GM21717 (cell line): Measurements from ENCODE around the gene VPS37C.
"Not testable (repeated sequence)": the region's sequence is repeated elsewhere in the genome, so short reads cannot be mapped to it uniquely, and the experiment has no call there.

Source experiments
- ATAC-seq: cut with Tn5 transposase; IDR thresholded peaks from one replicate; pipeline ENCODE4 v1.9.1; 2021; ENCODE audit warnings: mild to moderate bottlenecking, moderate library complexity; ENCODE audit not compliant: unreplicated experiment

VPS37C gene

DNA sequence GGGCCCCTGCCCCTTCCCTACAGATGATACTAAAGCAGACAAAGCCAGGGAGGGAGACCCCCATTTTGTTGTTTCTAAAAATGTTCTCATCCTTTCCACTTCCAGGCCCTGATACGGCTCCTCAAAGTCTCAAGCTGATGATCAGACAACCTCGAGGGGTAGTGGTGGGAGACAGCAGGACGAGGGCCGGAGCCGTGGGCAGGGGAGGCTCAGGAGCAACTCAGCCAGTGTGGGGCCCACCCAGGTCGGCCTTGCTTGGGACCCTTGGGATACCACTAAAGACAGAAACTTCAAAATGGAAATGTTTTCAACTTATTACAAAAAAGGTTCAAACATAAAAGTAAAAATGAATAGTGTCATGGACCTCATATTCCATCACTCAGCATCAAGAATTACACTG is 15.2 kb upstream of the VPS37C start:
- ATAC-seq: no peak

DNA sequence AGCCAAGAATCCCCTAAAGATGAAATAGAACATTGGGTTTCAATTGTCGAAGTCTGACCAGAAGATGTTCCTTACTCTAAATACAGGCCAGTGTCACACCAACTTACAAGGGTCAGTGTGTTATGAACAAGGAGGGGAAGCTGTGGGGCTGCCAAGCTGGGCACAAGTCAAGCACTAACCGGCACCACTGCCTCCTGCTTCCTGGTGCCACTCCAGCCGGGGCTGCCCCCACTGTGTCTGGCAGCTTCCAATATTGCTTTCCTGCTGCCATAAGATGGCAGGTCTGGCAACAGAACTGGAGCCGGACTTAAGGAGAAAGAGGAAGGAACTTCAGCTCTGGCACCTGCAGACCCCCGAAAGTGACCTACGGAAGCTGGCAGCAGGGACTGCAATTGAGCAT is 13.7 kb upstream of the VPS37C start:
- no peak for ATAC-seq

DNA sequence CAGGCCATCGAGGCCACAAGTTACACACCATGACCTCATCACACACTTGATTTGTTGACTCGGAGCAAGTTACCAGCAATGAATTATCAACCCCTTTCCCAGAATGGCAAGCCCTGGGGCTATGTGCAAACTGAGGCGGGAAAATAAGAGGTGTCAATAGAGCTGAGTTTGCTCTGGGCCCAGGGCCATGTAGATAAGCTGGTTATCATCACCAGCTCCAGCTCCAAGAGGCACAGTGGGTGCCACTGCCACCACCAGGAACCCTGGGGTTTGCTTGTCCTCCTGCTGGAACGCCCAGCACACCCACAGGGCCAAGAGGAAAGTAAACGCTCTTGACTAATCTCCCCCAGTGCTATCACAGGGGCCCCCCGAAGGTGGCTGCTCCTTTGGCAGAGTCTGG is 13.0 kb upstream of the VPS37C start:
- ATAC-seq: no peak

DNA sequence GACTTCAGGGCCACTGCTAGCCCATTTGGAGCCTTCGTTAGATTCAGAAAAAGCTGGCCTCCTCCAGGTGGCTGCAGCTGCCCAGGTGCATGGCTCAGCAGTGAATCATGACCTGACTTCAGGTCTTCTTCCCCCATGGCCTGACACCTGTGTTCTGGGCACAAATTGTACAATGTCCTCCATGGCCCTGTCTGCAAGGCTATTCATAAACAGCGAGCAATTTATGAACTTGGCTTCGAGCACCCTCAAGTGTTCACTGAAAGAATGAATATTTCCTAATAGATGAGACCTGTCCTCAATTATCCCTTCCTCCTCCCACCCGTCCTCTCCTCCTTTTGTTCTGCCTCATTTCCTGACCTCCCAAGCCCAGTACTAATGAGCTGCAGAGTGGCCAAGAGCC is 12.2 kb upstream of the VPS37C start:
- ATAC-seq: no peak

DNA sequence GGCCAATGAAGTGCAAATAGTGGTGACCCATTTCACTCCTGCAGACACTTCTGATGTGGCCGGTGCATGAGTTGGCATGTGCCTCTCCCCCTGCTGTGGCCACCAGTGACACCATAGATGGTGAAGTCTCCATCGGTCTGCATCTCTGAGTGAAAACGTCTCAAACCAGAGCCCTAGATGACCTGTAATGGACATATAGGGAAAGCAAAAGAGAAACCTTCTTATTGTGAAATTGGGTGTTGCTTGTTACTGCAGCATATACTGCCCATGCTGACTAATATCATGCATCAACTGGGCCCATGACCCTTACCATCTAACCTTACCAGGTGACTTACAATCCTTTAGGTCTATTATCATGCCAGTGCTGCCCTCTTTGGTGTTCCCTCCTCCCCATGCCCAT is 11.7 kb upstream of the VPS37C start:
- ATAC-seq: no peak

DNA sequence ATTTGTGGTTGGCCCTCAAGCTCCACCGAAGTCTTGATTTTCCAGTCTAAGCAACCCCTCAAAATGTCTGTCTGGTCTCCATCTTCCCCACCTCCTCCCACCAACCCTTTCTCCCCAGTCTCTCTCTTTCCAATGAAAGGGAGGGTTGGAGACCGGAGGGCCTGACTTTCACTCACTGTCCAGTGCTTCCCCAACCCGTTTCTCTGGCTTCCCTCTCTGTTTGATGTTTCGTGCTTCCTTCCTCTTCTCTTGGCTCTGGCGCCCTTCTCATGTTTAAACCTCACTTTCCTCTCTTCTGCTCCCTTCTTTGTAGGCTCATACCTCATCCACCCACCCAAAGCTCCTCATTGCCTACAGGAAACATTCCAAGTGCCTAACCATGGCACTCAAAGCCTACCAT is 11.1 kb upstream of the VPS37C start:
- ATAC-seq: no peak

DNA sequence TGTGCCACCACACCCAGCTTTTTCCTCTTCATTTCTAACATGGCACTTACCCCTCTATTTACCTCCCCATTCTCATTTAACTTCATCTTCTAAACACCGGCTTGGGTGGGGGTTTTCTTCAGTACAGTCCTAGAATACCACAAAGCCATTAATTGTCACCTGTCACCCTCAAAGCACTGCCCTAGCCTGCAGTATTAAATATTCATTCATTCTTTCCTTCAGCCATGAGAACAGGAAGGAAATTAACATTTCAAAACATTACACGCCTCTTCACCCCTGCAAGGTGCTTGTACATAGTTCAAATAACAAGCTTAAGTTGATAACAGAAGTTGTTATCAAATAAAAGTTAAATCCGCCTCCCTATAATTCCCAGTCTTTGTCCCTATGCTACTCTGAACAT is 10.7 kb upstream of the VPS37C start:
- no peak for ATAC-seq

DNA sequence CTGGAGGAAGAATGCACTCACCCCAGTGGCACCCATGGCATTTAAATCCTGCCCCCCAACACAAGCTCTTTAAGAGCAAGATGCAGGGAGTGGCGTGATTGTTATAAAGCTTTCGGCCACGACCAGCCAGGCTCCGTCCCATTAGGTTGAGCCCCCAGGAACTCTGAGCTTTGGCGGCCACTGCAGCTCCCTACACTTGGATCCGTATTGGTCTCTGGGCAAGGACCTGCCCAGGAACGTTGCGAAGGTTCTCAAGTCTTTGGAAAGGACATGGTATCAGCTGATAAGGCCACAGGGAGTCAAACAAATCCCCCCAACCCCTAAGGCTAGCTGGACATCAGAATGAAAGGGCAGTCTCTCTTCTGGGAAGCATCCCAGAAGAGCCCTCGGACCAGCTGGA is 9.3 kb upstream of the VPS37C start:
- no peak for ATAC-seq

DNA sequence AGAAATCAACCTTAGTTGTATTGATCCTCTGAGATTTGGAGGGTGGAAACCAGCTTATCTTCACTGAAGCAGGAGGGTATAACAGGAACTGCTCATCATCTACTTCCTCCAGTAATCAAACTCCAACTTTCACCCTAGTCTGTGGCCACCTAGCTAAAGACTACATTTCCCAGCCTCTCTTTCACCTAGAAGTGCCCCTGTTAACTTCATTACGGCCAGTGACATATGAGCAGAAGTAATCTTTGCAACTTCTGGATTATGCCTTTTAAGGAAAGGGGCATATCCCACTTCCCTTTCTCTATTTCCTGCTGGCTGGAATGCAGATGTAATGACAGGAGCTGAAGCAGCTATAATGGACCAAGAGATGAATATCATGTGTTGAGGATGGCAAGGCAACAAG is 7.6 kb upstream of the VPS37C start:
- no peak for ATAC-seq

DNA sequence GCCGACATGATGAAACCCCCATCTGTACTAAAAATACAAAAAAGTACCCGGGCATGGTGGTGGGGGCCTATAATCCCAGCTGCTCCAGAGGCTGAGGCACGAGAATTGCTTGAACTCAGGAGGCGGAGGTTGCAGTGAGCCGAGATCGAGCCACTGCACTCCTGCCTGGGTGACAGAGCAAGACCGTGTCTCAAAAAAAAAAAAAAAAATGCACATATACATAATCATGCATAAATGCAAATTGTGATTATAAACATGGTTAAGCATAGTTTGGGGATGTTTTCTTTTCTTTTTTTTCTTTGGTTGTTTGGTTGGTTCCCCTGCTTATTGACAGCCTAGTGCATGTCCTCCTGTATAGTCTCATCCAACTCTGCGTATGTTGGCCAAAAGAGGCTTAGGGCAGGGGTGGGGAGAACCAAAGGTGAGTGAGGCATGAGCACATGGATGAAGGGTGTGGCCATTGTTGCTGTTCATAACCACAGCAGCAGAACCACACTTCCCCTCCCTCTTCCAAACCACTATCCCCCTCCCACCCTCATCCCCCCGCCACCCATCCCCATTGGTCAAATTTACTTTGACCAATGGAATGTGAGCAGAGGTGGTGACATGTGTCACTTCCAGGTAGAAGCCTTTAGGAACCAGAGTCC is 6.9 kb upstream of the VPS37C start:
- ATAC-seq: no peak

DNA sequence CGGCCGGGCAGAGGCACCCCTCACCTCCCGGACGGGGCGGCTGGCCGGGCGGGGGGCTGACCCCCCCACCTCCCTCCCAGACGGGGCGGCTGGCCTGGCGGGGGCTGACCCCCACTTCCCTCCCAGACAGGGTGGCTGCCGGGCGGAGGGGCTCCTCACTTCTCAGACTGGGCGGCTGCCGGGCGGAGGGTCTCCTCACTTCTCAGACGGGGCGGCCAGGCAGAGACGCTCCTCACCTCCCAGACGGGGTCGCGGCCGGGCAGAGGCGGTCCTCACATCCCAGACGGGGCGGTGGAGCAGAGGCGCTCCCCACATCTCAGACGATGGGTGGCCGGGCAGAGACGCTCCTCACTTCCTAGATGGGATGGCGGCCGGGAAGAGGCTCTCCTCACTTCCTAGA is 5.1 kb upstream of the VPS37C start:
- not testable (repeated sequence) for ATAC-seq

DNA sequence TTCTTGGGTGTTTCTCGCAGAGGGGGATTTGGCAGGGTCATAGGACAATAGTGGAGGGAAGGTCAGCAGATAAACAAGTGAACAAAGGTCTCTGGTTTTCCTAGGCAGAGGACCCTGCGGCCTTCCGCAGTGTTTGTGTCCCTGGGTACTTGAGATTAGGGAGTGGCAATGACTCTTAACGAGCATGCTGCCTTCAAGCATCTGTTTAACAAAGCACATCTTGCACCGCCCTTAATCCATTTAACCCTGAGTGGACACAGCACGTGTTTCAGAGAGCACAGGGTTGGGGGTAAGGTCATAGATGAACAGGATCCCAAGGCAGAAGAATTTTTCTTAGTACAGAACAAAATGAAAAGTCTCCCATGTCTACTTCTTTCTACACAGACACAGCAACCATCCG is 4.6 kb upstream of the VPS37C start:
- not testable (repeated sequence) for ATAC-seq

DNA sequence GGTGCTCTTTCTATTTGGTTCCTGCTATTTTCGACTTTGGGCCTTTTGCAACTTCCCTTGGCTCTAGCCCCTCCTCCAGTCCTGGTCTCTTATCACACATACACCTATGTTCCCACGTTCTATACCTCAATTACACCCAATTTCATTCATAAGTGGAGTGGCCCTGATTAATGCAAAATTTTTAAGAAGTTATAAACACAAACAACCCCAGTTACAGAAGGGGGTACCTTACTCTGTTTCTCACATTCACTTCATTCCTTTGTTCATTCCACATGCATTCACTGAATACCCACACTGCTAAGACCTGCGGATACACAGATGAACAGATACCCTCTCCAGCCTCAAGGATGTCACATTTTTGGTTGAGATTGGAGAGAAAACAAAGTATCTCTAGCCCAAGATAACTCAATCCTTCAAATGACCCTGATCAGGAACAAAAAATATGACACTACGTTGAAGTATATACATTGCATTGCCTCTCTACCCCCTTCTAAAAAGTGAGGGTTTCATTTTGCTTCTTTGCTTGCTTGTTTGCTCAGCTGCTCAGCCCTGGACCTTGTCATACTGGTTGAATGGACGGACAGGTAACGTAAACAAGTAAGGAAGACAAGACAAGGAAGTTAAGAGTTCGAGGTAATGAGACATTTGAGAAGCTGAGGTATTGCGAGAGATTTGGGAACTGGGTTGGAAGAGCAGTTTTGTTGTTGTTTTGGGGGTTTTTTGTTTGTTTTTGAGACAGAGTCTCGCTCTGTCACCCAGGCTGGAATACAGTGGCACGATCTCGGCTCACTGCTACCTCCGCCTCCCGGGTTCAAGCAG is 3.6 kb upstream of the VPS37C start:
- ATAC-seq: no peak

DNA sequence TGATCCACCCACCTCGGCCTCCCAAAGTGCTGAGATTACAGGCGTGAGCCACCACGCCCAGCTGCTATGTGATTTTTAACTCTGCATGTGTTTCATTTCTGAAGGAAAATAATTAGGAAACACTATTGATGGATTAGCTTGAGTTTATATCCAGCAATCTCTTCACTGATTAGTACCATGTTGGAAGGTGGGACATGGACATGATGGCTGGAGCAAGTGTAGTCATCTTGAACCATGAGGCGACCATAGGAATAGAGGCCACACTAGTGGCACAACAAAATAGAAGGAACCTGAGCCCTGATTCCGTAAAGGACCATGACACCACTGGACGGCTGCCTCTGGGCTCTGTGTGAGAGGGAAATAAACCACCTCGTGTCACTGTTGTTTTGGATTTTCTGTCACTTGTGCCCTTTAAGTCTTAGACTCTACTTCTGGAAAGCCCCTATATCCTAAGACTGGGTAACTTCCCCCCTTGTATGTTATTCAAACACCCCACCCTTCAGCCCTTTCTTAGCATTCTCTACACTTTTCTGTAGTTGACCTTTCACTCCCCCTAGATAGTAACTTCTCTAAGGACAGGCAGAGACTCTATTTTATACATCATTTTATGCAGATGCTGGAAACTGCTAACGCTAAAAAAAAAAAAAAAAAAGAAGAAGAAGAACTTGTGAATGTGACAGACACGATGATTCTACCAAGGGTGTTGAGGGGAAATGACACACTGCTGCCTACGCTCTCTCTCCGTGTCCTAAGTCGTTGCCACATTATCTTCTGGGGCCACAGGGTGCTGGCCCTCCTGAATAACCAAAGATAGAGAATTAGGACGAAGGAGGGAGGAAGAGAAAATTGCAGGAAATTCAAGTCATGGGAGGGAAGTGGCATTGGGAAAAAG is 2.7 kb upstream of the VPS37C start:
- ATAC-seq: no peak

DNA sequence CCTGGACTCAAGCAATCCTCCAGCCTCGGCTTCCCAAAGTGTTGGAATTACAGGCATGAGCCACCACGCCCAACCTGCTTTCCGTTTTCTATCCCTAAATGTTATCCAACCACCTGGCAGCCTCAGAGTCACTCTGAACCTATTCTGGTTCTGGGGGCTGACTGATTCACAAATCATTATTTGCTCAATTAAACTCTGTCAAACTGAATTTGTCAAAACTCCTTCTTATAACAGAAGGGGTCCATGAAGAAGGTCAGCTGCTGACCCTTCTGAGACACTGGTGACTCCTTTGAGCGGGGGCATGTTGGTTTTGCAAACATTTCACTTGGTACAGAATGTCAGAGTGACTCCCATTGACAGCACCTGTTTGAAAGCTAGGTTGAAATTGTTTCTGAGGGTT is 1.8 kb upstream of the VPS37C start:
- ATAC-seq: no peak

DNA sequence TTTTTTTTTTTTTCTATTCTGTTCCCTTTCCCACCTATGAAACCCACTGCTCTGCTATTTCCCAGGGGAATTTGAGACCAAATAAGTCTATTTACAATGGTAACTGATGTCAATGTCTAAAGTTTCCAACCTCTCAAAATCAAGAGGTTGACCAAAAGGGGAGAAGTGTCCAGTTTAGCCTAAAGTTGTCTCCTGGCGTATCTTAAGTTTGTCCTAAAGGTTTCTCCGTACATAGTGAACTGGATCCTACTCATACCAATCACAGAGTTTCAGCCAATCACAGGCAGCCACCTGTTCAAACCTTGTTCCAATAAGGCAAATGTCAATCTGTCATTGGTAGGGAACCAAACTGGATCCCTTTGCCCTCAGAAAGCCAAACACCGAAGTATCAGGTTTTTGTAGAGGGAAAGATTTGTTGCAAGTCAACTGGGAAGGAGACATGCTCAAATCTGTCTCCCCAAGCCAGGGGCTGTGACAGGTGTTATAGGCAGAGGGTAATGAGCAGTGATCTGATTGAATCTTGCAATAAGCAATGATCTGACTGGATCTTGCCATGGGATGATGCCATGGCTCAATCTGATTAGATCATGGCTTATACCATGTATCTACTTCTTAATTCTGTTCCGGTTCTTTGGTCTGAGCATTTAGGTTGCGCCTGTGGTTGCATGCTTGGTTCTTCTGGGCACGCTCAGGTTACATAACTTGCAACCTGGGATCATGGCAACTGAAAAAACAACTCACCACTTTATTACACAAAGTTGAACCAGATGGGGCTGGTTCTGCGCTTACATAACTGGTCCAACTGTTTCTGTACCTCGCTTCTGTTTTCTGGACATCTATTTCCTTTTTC is 1.1 kb upstream of the VPS37C start:
- no peak for ATAC-seq

DNA sequence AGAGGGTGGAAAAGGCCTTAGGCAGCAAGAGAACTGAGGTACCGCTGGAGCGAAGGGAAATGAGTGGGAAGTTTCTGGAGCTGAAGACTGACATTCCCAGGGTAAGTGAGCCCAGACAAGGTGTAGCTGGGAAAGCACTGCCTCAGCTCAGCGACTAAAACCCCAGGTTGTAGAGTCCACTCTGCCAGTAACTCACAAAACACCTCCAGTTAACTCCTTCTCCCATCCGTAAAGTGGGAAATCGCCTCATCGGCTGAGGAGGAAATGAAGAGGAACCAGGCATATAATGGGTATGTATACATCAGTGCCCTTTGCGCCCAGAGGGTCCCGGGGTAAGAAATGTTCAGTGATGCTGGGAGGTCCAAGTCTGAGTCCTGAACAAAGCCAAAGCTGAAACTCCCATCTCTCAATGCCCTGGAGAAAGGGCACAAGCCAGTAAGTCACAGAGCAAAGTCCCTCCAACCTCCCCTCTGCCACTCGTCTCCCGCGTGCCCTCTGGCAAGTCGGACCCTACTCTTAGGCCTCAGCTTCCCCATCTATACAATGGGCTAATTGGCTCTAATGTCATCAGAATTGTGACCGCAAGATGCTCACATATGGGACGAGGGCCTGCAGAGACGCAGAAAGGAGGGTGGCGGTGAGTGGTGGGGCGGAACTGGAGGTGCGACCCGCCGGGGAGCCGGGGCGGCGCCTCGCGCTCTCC is 588 bp downstream of the VPS37C start:
- no peak for ATAC-seq

DNA sequence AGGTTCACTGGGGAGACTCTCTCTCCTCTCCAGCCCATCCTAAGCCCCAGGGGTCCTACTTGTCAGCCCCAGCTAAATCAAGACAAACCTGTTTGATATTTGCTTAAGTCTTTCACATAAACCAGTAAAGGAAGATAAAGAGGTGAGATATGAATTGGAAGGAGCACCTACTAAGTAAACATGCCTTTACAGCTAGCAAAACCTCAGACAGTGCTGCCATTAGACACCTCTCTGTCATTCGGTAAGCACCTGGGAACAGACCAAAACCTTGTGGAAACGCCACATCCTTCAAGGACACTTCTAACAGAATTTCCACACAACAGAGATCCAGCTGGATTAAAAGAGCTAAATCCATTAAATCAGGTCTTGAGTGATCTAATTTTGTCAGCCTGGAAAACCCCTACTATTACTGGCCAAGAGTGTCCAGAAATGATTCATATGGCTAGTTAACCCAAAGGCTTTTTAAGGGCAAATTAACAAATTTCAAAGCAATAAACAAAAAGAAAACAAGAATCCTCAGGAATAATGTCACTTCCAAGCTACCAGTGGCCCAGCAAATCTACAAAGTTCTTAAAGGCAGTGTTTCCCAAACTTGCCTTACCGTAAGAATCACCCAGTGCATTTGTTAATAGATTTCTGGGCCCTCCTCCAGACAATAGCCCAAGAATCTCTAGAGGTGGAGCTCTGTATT is 2.4 kb downstream of the VPS37C start:
- ATAC-seq: no peak

DNA sequence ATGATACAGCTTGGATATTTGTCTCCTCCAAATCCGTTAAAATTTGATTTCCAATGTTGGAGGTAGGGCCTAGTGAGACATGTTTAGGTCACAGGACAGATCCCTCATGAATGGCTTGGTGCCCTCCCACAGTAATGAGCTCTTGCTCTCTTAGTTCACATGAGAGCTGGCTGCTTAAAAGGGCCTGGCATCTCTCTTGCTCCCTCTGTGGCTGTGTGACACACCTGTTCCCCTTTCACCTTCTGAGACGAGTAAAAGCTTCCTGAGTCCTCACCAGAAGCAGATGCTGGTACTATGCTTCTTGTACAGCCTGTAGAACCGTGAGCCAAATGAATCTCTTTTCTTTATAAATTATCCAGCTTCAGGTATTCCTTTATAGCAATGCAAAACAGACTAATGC is 3.5 kb downstream of the VPS37C start:
- ATAC-seq: no peak

DNA sequence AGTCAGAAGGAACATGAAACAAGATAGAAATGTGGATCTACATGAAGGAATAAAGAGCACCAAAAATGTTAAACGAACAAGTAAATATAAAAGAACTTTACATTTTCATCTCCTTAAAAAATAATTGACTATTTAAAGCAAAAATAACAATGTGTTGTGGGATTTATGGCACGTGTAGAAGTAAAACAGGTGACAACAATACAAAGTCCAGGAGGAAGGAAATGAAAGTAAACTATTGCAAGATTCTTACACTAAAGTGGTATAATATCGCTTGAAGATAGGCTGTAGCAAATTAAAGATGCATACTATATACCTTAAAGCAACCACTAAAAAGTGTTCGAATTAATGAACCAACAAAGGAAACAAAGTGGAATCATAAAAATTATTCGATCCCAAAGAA is 5.5 kb downstream of the VPS37C start:
- ATAC-seq: no peak
